GM19463 (cell line): ENCODE measurements around the gene KERA.
A peak's percentile ranks its signal among the peaks of the same experiment; 100 is the strongest.

Source experiments
- ATAC-seq: cut with Tn5 transposase; IDR thresholded peaks from one replicate; pipeline ENCODE4 v1.9.1; 2021; ENCODE audit warnings: mild to moderate bottlenecking, moderate library complexity; ENCODE audit not compliant: unreplicated experiment

KERA gene

GRCh38 chr12:91074154-91074709 is 16.4 kb upstream of the KERA start:
- no peak for ATAC-seq

GRCh38 chr12:91073426-91073825 is 15.6 kb upstream of the KERA start:
- ATAC-seq, result no peak

GRCh38 chr12:91072931-91073330 is 15.1 kb upstream of the KERA start:
- no peak for ATAC-seq

GRCh38 chr12:91070936-91071335 is 13.1 kb upstream of the KERA start:
- ATAC-seq, result no peak

GRCh38 chr12:91065396-91065795 is 7.6 kb upstream of the KERA start:
- ATAC-seq, result no peak

- no peak for ATAC-seq
These were observed 6.8 kb upstream of the KERA start for GRCh38 chr12:91064640-91065039.

- no peak for ATAC-seq
These were observed 3.3 kb upstream of the KERA start for GRCh38 chr12:91061091-91061490.

- no peak for ATAC-seq
These were observed 1.4 kb upstream of the KERA start for GRCh38 chr12:91059211-91059610.

GRCh38 chr12:91058786-91059185 is 962 bp upstream of the KERA start:
- ATAC-seq, result no peak

GRCh38 chr12:91056488-91056887 is 1.3 kb downstream of the KERA start:
- no peak for ATAC-seq

- ATAC-seq, result no peak
These were observed 1.8 kb downstream of the KERA start for GRCh38 chr12:91055976-91056375.

GRCh38 chr12:91053951-91054715 is 3.7 kb downstream of the KERA start:
- ATAC-seq, result no peak

- no peak for ATAC-seq
These were observed 5.8 kb downstream of the KERA start for GRCh38 chr12:91052026-91052425.

- ATAC-seq, result no peak
These were observed 13.2 kb downstream of the KERA start for GRCh38 chr12:91044586-91044985.

GRCh38 chr12:91043408-91043807 is 14.4 kb downstream of the KERA start:
- ATAC-seq, result no peak

- no peak for ATAC-seq
These were observed 17.6 kb downstream of the KERA start for GRCh38 chr12:91040096-91040755.

GRCh38 chr12:91037276-91037675 is 20.5 kb downstream of the KERA start:
- ATAC-seq, result no peak

GRCh38 chr12:91033251-91033650 is 24.6 kb downstream of the KERA start:
- no peak for ATAC-seq

- ATAC-seq, result peak; percentile 67
These were observed 34.4 kb downstream of the KERA start for GRCh38 chr12:91023326-91024004.

- ATAC-seq, result no peak
These were observed 36.7 kb downstream of the KERA start for GRCh38 chr12:91021076-91021475.

GRCh38 chr12:91019455-91019854 is 38.4 kb downstream of the KERA start:
- ATAC-seq, result no peak
